ENCODE measurements around the gene ZNF398. TPM values are rescaled to one million over a fixed set of nuclear protein-coding genes. Genes with fewer than 3 reads are reported as not detected.

Gene ZNF398, protein sequence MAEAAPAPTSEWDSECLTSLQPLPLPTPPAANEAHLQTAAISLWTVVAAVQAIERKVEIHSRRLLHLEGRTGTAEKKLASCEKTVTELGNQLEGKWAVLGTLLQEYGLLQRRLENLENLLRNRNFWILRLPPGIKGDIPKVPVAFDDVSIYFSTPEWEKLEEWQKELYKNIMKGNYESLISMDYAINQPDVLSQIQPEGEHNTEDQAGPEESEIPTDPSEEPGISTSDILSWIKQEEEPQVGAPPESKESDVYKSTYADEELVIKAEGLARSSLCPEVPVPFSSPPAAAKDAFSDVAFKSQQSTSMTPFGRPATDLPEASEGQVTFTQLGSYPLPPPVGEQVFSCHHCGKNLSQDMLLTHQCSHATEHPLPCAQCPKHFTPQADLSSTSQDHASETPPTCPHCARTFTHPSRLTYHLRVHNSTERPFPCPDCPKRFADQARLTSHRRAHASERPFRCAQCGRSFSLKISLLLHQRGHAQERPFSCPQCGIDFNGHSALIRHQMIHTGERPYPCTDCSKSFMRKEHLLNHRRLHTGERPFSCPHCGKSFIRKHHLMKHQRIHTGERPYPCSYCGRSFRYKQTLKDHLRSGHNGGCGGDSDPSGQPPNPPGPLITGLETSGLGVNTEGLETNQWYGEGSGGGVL
- 27.8 and 30.8 TPM in 2 replicates for total RNA-seq

DNA sequence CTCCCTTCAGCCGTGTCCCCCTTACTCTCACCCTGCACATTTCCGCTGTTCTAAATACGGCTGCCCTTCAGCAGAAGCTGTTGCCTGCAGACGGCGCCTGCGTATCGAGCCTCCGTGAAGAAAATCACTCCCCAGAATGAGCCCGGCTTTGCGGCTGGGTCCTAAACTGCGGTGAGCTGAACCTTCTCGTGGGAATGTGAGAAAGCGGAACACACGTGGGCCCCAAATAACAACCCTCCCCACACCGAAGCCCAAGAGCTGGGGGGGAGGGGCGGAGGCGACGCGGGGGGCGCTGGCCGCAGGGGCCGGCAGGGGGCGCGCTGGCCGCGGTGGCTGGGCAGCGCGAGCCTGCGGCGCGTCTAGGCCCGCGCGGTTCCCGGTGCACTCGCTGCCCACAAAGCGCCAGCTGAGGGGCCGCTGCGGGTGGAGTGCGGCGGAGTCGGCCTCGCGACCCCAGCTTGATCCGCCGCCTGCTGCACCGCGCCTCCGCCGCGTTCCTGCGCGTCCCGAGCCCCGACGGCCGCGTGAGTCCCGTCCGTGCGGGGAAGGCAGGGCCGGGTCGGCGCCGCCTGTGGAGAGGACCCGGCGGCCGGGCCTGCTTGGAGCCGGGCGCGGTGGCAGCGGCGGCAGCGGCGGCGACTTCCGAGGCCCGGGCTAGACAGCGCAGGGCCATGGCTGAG lies at the start of gene ZNF398:
ZNF398 (plus strand) TSS at position 382 of the 680 bp plus-strand sequence; CDS start at position 672, 290 bp downstream.

DNA sequence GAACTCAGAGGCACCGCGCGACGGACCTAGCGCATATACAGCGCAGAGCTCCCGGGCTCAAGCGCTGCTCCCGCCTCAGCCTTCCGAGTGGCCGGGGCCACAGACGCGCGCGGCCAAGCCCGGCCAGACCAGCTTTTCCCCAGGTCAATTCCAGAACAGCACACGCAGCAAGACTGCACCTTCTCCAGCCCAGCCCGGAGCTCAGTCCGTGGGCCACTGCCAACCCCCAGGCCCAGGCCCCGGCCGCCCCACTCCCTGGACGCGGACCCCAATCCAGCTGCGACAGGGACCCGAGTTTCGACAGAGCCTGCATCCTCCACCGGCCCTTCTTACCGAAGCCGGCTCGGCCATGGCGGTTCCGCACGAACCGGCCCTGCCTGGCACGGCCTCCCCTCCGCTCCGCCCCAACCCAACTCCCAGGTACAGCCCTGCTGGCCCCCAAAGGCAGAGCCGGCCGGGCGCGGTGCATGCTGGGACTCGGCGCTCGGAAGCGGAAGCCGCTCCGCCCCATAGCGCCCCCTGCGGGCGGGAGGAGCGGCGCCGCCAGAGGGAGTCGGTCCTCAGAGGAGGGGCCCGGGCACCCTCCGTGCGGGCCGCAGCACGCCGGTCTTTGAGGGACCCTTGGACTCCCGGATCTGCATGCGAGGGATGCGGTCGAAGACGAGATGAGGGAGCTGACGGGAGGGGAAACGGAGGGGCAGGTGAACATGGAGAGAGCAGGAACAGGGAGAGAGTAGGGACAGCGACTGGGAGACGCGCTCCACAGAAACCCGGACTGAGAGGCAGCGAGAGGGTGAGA lies 21.2 kb upstream of the ZNF398 start, which contains the start of gene ZNF425:
ZNF425 (minus strand) TSS at position 462 of the 799 bp plus-strand sequence; CDS start at position 351, 111 bp downstream.

DNA sequence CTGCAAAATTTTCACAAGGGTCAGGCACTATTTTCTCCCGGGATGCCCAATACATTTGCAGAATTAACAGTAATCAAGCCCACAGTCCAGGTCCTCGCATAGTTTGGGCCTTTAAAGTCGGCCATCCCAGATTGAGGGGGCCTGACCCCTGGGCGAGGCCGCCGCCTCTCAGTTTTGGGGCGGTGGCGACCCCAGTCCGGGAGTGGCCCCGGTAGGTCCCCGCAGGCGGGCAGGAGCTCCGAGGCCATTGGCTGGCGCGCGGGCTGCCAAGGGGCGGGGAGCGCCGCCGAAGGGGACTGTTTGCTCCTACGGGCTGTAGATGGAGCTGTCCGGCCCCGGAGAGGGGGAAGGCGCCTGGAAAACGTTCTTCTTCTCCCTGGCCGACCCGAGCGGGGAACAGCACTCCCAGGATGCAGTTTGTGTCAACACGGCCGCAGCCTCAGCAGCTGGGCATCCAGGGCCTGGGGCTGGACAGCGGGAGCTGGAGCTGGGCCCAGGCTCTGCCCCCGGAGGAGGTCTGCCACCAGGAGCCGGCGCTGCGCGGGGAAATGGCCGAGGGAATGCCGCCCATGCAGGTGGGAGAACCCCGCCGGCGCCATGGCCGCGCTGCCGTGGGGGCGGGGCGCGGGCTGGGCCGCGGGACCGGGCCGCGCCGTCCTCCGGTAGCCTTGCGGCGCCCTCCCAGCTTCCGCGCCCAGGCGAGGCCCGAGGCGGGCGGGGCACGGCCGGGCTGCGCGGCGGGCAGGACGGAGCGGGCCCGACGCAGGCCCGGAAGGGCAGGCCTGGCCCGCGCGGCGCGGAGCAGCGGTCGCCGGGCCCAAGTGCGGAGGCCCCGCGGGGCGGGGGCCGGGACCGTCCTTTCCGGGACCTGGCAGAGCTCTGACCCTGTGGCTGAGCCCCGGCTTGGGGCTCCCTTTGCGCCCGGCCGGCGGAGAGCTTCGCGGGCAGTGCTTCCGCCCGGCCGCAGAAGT lies 48.2 kb downstream of the ZNF398 start, which contains the start of gene ZNF282:
ZNF282 (plus strand) TSS at position 367 of the 971 bp plus-strand sequence; CDS start at position 411, 44 bp downstream.

Small RNAs within 50 kb of the gene (small RNA-seq; reads per million reads assigned to genes)
- gene AC004890.1 (not detected), gene RN7SL521P (not detected)

Other genes starting within 250 kb of the ZNF398 start
- 304 and 328 TPM in 2 replicates for gene PDIA4, start 118.9 kb upstream of the ZNF398 start, total RNA-seq
- gene ZNF786, start 56.7 kb upstream of the ZNF398 start, total RNA-seq = 4.1 and 4.6 TPM in 2 replicates
- gene ZNF425, start 21.1 kb upstream of the ZNF398 start, total RNA-seq = 2.6 and 3.4 TPM in 2 replicates
- 42.9 and 48.2 TPM in 2 replicates for gene ZNF282, start 48.1 kb downstream of the ZNF398 start, total RNA-seq
- gene ZNF212, start 92.2 kb downstream of the ZNF398 start, total RNA-seq = 6.8 and 8.7 TPM in 2 replicates
- gene ZNF783, start 114.7 kb downstream of the ZNF398 start, total RNA-seq = 17.0 and 20.0 TPM in 2 replicates

Measured in hair follicle dermal papilla cell (primary cell).